ENCODE results near the gene PLPP1.

Gene PLPP1

DNA sequence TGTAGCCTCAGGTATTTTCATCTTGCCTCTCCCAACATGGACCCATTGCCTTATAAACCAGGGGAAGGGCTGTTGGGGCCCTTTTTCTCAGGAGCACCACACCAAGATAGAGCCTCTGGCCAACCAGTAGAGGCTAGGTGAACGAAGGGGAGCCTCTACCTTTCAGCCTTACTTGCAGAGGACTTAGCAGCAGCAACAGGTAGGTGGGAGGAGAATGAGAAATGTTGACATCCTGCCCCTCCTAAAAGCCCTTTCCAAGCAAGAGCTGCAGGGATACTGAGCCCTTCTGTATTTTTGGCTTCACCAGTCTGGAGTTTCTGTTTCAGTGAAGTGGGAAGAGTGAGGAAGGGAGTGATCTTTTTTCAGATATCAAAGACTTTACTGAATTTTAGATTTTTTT is 149.5 kb downstream of the PLPP1 start:
- Histone ChIP-seq H3K9ac (ENCODE audit: low read length in 5 of 5) (no peak overlapping the region), H3K9me3 (ENCODE audit: control insufficient read depth in 5 of 5, low read length in 5 of 5) (peaks cover 0 to 6% (median 2%) of the 10 kb centered on the region in 5 donors), H3K27ac (ENCODE audit: low read depth, low read length) (no peak overlapping the region), H3K4me3 (ENCODE audit: low read depth in 1 of 5, low read length in 5 of 5) (no peak overlapping the region), H3K27me3 (ENCODE audit: control insufficient read depth in 5 of 5, insufficient read depth in 4 of 5, low read length in 5 of 5) (no peaks in the 10 kb centered on the region), H3K4me1 (ENCODE audit: control insufficient read depth in 5 of 5, insufficient read depth in 5 of 5, low read length in 5 of 5) (peaks cover 0 to 5% (median 3%) of the 10 kb centered on the region in 5 donors), H3K36me3 (ENCODE audit: control insufficient read depth in 5 of 5, insufficient read depth in 5 of 5, low read length in 5 of 5) (peaks cover 7 to 32% (median 20%) of the 10 kb centered on the region in 5 donors)

DNA sequence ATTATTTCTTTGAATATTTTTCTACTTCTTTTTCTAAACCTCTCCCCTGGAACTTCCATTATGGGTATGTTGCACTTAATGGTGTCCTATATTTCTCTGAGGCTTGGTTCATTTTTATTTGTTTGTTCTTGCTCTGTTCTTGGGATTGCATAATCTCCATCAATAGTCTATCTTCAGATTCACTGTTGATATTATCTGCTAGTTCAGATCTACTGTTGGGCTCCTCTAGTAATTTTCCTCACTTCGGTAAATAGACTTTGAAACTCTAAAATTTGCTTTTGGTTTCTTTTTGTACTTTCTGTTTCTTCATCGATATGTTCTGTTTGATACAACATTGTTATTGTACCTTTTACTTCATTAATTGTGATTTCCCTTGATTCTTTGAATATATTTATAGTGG is 150.7 kb downstream of the PLPP1 start:
- H3K9ac ChIP-seq (ENCODE audit: low read length in 5 of 5): no peak overlapping the region
- peaks cover 8 to 32% (median 22%) of the 10 kb centered on the region in 5 donors for H3K36me3 ChIP-seq (ENCODE audit: control insufficient read depth in 5 of 5, insufficient read depth in 5 of 5, low read length in 5 of 5)
- peaks cover 0 to 6% (median 2%) of the 10 kb centered on the region in 5 donors for H3K9me3 ChIP-seq (ENCODE audit: control insufficient read depth in 5 of 5, low read length in 5 of 5)
- peaks cover 0 to 5% (median 3%) of the 10 kb centered on the region in 5 donors for H3K4me1 ChIP-seq (ENCODE audit: control insufficient read depth in 5 of 5, insufficient read depth in 5 of 5, low read length in 5 of 5)
- H3K27ac ChIP-seq (ENCODE audit: low read depth, low read length): no peak overlapping the region
- no peaks in the 10 kb centered on the region for H3K27me3 ChIP-seq (ENCODE audit: control insufficient read depth in 5 of 5, insufficient read depth in 4 of 5, low read length in 5 of 5)
- H3K4me3 ChIP-seq (ENCODE audit: low read depth in 1 of 5, low read length in 5 of 5): no peak overlapping the region

DNA sequence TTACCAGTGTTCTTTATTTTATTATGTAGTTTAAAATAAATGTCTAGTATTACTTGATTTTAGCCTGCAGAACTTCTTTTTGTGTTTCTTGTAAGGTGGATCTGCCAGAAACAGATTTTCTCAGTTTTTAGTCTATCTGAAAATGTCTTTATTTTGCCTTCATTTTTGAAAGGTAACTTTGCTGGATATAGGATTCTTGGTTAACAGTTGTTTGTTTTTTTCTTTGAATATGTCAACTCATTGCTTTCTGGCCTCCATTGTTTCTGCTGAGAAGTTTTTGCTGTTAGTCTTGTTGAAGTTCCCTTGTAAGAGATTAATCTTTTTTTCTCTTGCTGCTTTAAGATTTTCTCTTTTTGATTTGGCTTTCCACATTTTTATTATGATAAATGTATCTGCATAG is 151.5 kb downstream of the PLPP1 start:
- peaks cover 0 to 5% (median 3%) of the 10 kb centered on the region in 5 donors for H3K4me1 ChIP-seq (ENCODE audit: control insufficient read depth in 5 of 5, insufficient read depth in 5 of 5, low read length in 5 of 5)
- peaks cover 9 to 27% (median 19%) of the 10 kb centered on the region in 5 donors for H3K36me3 ChIP-seq (ENCODE audit: control insufficient read depth in 5 of 5, insufficient read depth in 5 of 5, low read length in 5 of 5)
- H3K9me3 ChIP-seq (ENCODE audit: control insufficient read depth in 5 of 5, low read length in 5 of 5): peaks cover 0 to 6% (median 2%) of the 10 kb centered on the region in 5 donors
- H3K9ac ChIP-seq (ENCODE audit: low read length in 5 of 5): no peak overlapping the region
- no peak overlapping the region for H3K4me3 ChIP-seq (ENCODE audit: low read depth in 1 of 5, low read length in 5 of 5)
- H3K27ac ChIP-seq (ENCODE audit: low read depth, low read length): no peak overlapping the region
- no peaks in the 10 kb centered on the region for H3K27me3 ChIP-seq (ENCODE audit: control insufficient read depth in 5 of 5, insufficient read depth in 4 of 5, low read length in 5 of 5)

DNA sequence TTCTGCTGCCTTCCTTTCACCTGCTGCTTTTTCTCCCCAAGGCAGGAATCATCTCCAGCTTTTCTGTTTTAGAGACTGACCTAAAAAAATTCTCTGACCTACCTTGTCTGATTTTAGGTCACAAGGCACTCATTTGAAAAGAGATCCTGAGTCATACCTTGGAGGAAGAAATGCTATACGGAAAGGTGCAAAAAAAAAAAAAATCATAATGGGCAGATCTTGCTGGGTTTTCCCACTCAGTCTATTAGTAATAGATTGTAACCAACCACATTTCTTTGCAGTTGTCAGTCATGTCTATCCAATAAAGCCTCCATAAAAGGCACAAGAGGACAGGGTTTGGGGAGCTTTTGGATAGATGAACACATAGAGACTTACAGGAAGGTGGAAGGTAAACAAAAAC is 157.0 kb downstream of the PLPP1 start:
- no peak overlapping the region for H3K27ac ChIP-seq (ENCODE audit: low read depth, low read length)
- H3K4me1 ChIP-seq (ENCODE audit: control insufficient read depth in 5 of 5, insufficient read depth in 5 of 5, low read length in 5 of 5): no peaks in the 10 kb centered on the region
- H3K36me3 ChIP-seq (ENCODE audit: control insufficient read depth in 5 of 5, insufficient read depth in 5 of 5, low read length in 5 of 5): peaks cover 9 to 26% (median 17%) of the 10 kb centered on the region in 5 donors

More for the DNA sequence above, 157.0 kb downstream of the PLPP1 start:
- Histone ChIP-seq H3K9me3 (ENCODE audit: control insufficient read depth in 5 of 5, low read length in 5 of 5) (peaks cover 0 to 3% (median 0%) of the 10 kb centered on the region in 5 donors), H3K9ac (ENCODE audit: low read length in 5 of 5) (no peak overlapping the region), H3K4me3 (ENCODE audit: low read depth in 1 of 5, low read length in 5 of 5) (no peak overlapping the region), H3K27me3 (ENCODE audit: control insufficient read depth in 5 of 5, insufficient read depth in 4 of 5, low read length in 5 of 5) (no peaks in the 10 kb centered on the region)

All from subcutaneous abdominal adipose tissue (tissue), 5 donors.